Sigmoid colon (tissue), 7 donors: ENCODE measurements around the gene C17orf107. TPM values are rescaled to one million over a fixed set of nuclear protein-coding genes. Genes with fewer than 3 reads are reported as not detected.

Experiments
- DNase-seq: peaks from one replicate; pipeline ENCODE4 v3.0.0-alpha.2; 2019
- H3K27ac ChIP-seq, 4 donors: fragments of 200-600 bp; sonication (generic); one replicate each; pipeline ENCODE4 v1.5.1; 2016 to 2019; ENCODE audit warnings: mild to moderate bottlenecking in 1 of 4
- H3K27me3 ChIP-seq, 3 donors: fragments of 200-600 bp; sonication (generic); one replicate each; pipeline ENCODE4 v1.5.1; 2019; ENCODE audit warnings: mild to moderate bottlenecking in 1 of 3
- H3K36me3 ChIP-seq, 4 donors: fragments of 200-600 bp; sonication (generic); one replicate each; pipeline ENCODE4 v1.5.1; 2016 to 2019
- H3K4me1 ChIP-seq, 4 donors: fragments of 200-600 bp; sonication (generic); one replicate each; pipeline ENCODE4 v1.5.1; 2017 to 2019
- H3K4me3 ChIP-seq, 4 donors: fragments of 200-600 bp; sonication (generic); one replicate each; pipeline ENCODE4 v1.5.1; 2017 to 2019; ENCODE audit warnings: mild to moderate bottlenecking in 2 of 4, moderate library complexity in 1 of 4
- H3K9me3 ChIP-seq, 4 donors: fragments of 200-600 bp in 3 of 4; sonication (generic) in 3 of 4; one replicate each; pipeline versions ENCODE4 v1.5.1 to v1.6.1; 2013 to 2019
- EP300 ChIP-seq, 4 donors: sonication (generic); formaldehyde crosslinking; IDR thresholded peaks; one replicate each; pipeline ENCODE4 v1.6.1; 2017; ENCODE audit warnings: antibody characterized with exemption in 4 of 4
- POLR2A ChIP-seq, 2 donors: fragments of 450-650 bp; IDR thresholded peaks; one replicate each; pipeline ENCODE4 v1.6.1; 2016; ENCODE audit warnings: antibody characterized with exemption in 2 of 2, mild to moderate bottlenecking in 2 of 2, moderate library complexity in 2 of 2
- POLR2AphosphoS5 ChIP-seq, 4 donors: sonication (generic); formaldehyde crosslinking; IDR thresholded peaks; one replicate each; pipeline ENCODE4 v1.6.1; 2017; ENCODE audit warnings: antibody characterized with exemption in 4 of 4
- WGBS, 2 donors: extraction: QIAGEN DNeasy Blood & Tissue Kit; methylation state at CpG; one replicate each; pipeline ENCODE4 v1.1.7; 2013; 5-methylcytosine and 5-hydroxymethylcytosine counted together
- intact Hi-C: fragments of 100-400 bp; cut with DNase I; formaldehyde crosslinking; loops from one replicate; pipeline ENCODE4 v1.15.1; 2023
- polyA plus RNA-seq, 3 donors: library from polyadenylated mRNA; stranded (reverse); fragments of 200-250 nt; gene quantifications; one replicate each; pipeline ENCODE4 v1.2.3, GENCODE V29; 2013
- total RNA-seq, 4 donors: library from RNA; depleted of rRNA; stranded (reverse); fragments of >200 nt; gene quantifications; one replicate each; pipeline ENCODE4 v1.1.0, GENCODE V29; 2016
- TF ChIP-seq, protein P1 (sequence below), 4 experiments: fragments of 450-650 bp in 3 of 4; fragments of 200-600 bp in 1 of 4; IDR thresholded peaks; one replicate each; pipeline ENCODE4 v1.5.1; 2016 to 2019; ENCODE audit warnings: antibody characterized with exemption in 4 of 4, mild to moderate bottlenecking in 3 of 4, moderate library complexity in 2 of 4
- donor health status: healthy with polysubstance abuse.
- donor health status: Bipolar disorder and iron deficiency.
- donor health status: healthy.

C17orf107 gene
- total and polyA plus RNA-seq, 7 donors = under 0.01 to 2.8 (median 0.71) TPM

- H3K4me3 ChIP-seq = no peak overlapping the region
- no peak for DNase-seq
- H3K36me3 ChIP-seq = peaks cover 20 to 54% (median 36%) of the 10 kb centered on the region in 4 donors
- TF ChIP-seq, protein P1, sequence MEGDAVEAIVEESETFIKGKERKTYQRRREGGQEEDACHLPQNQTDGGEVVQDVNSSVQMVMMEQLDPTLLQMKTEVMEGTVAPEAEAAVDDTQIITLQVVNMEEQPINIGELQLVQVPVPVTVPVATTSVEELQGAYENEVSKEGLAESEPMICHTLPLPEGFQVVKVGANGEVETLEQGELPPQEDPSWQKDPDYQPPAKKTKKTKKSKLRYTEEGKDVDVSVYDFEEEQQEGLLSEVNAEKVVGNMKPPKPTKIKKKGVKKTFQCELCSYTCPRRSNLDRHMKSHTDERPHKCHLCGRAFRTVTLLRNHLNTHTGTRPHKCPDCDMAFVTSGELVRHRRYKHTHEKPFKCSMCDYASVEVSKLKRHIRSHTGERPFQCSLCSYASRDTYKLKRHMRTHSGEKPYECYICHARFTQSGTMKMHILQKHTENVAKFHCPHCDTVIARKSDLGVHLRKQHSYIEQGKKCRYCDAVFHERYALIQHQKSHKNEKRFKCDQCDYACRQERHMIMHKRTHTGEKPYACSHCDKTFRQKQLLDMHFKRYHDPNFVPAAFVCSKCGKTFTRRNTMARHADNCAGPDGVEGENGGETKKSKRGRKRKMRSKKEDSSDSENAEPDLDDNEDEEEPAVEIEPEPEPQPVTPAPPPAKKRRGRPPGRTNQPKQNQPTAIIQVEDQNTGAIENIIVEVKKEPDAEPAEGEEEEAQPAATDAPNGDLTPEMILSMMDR (IDR thresholded peaks at IDR 0.05) = no peak
- TF ChIP-seq POLR2AphosphoS5 (IDR thresholded peaks at IDR 0.05) = no peak
- TF ChIP-seq POLR2A (IDR thresholded peaks at IDR 0.05) = no peak
- TF ChIP-seq EP300 (IDR thresholded peaks at IDR 0.05) = no peak
- intact Hi-C loops = no loop called here
- peak overlapping the region; percentile 17 to 100 (median 99) for H3K27ac ChIP-seq
- H3K4me1 ChIP-seq = peaks cover 0 to 69% (median 60%) of the 10 kb centered on the region in 4 donors
- no peaks in the 10 kb centered on the region for H3K9me3 ChIP-seq
- 80 to 85% methylated on average over 13 of the region's 13 CpGs for WGBS, 2 donors
- no peaks in the 10 kb centered on the region for H3K27me3 ChIP-seq
Observed at GRCh38 chr17:4942760-4943508, 43.6 kb downstream of the C17orf107 start.

- no peak for DNase-seq
- intact Hi-C loops = no loop called here
- H3K4me3 ChIP-seq = no peak overlapping the region
- peak overlapping the region; percentile 98 to 100 (median 99) for H3K27ac ChIP-seq
- H3K36me3 ChIP-seq = peaks cover 16 to 48% (median 33%) of the 10 kb centered on the region in 4 donors
- WGBS, 2 donors = 15 to 48% methylated on average over 3 of the region's 3 CpGs
- no peaks in the 10 kb centered on the region for H3K9me3 ChIP-seq
- TF ChIP-seq POLR2A (IDR thresholded peaks at IDR 0.05) (no peak), POLR2AphosphoS5 (IDR thresholded peaks at IDR 0.05) (peak in 1 of 4 donors; percentile 34)
- H3K4me1 ChIP-seq = peaks cover 0 to 57% (median 48%) of the 10 kb centered on the region in 4 donors
- H3K27me3 ChIP-seq = no peaks in the 10 kb centered on the region
Observed at GRCh38 chr17:4944163-4944553, 44.8 kb downstream of the C17orf107 start.

GRCh38 chr17:4944554-4945175, 45.3 kb downstream of the C17orf107 start:
- no peaks in the 10 kb centered on the region for H3K9me3 ChIP-seq
- peaks cover 16 to 48% (median 33%) of the 10 kb centered on the region in 4 donors for H3K36me3 ChIP-seq
- peak overlapping the region in 1 of 4 donors; percentile 96 for H3K4me3 ChIP-seq
- H3K4me1 ChIP-seq = peaks cover 0 to 56% (median 47%) of the 10 kb centered on the region in 4 donors
- no peak for DNase-seq
- WGBS, 2 donors = 44 to 59% methylated on average over 8 of the region's 8 CpGs
- intact Hi-C loops = no loop called here
- no peaks in the 10 kb centered on the region for H3K27me3 ChIP-seq
- H3K27ac ChIP-seq = peak overlapping the region; percentile 98 to 100 (median 99)
- TF ChIP-seq POLR2A (IDR thresholded peaks at IDR 0.05) (no peak), EP300 (IDR thresholded peaks at IDR 0.05) (no peak), POLR2AphosphoS5 (IDR thresholded peaks at IDR 0.05) (no peak)
- TF ChIP-seq, protein P1 (IDR thresholded peaks at IDR 0.05) = no peak

DNA sequence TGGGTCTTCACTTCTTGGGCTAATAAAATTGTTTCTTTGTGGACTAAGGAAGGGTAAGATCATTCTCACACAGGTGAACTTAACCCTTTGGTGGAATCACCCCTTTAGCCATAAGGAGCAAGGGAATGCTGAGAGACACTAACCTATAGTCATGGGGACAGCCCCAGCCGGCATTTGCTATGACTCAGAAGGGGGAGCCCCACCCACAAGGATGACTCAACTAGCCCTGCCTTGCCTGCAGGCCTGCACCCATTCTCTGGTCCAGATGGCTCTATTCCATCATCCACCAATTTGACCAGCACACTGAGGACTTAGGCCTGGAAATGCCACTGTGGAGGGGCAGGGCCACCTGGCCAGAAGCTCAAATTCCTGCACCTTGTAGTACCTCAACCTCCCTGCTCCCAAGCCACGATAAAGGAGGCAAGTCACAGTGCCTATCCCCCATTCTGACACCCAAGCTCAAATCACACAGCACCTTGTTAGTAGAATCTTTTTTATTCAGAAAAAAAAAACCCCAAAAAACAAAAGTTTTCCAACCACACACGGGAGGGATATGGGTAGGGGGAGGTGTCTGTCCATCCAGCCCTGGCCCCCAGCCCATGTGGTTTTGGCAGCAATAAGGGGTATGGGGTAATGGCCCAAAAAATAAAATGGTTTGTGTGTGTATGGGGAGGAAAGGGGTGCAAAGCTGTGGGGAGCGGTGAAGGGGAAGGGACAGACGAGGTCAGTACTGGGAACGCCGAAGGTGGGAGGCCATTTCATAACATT, 46.0 kb downstream of the C17orf107 start:
- 33 to 44% methylated on average over 7 of the region's 7 CpGs for WGBS, 2 donors
- intact Hi-C loops = no loop called here
- Histone ChIP-seq H3K4me1 (peaks cover 0 to 63% (median 50%) of the 10 kb centered on the region in 4 donors), H3K36me3 (peaks cover 16 to 48% (median 33%) of the 10 kb centered on the region in 4 donors), H3K4me3 (peak overlapping the region in 3 of 4 donors; percentile 80 to 99 (median 96)), H3K27me3 (no peaks in the 10 kb centered on the region), H3K9me3 (no peaks in the 10 kb centered on the region), H3K27ac (peak overlapping the region; percentile 98 to 100 (median 99))
- TF ChIP-seq POLR2AphosphoS5 (IDR thresholded peaks at IDR 0.05) (peak; percentile 27 to 54 (median 44)), EP300 (IDR thresholded peaks at IDR 0.05) (no peak)
- DNase-seq = peak; percentile 93

- intact Hi-C loops = no loop called here
- Histone ChIP-seq H3K27me3 (no peaks in the 10 kb centered on the region), H3K27ac (peak overlapping the region; percentile 98 to 100 (median 99)), H3K4me1 (peaks cover 0 to 65% (median 54%) of the 10 kb centered on the region in 4 donors), H3K36me3 (peaks cover 16 to 48% (median 33%) of the 10 kb centered on the region in 4 donors), H3K9me3 (no peaks in the 10 kb centered on the region), H3K4me3 (peak overlapping the region in 3 of 4 donors; percentile 80 to 99 (median 96))
- DNase-seq = no peak
- TF ChIP-seq POLR2AphosphoS5 (IDR thresholded peaks at IDR 0.05) (no peak), EP300 (IDR thresholded peaks at IDR 0.05) (no peak), POLR2A (IDR thresholded peaks at IDR 0.05) (no peak)
- TF ChIP-seq, protein P1 (IDR thresholded peaks at IDR 0.05) = no peak
- 15 to 30% methylated on average over 4 of the region's 4 CpGs for WGBS, 2 donors
Observed at GRCh38 chr17:4945944-4946280, 46.6 kb downstream of the C17orf107 start.
